Esophagus squamous epithelium (tissue), 4 donors: Measurements from ENCODE around the gene SIMC1.
"Not testable (repeated sequence)": the region's sequence is repeated elsewhere in the genome, so short reads cannot be mapped to it uniquely, and the experiment has no call there.

ENCODE experiments used
- POLR2A ChIP-seq, 4 donors: fragments of 450-650 bp; IDR thresholded peaks; one replicate each; pipeline ENCODE4 v1.6.1; 2017; ENCODE audit warnings: antibody characterized with exemption in 4 of 4, mild to moderate bottlenecking in 4 of 4, moderate library complexity in 3 of 4
- TF ChIP-seq, protein P1 (sequence below), 6 experiments: fragments of 450-650 bp in 4 of 6; fragments of 200-600 bp in 2 of 6; sonication (generic) in 2 of 6; IDR thresholded peaks; one replicate each; pipeline ENCODE4 v1.5.1; 2016 to 2019; ENCODE audit warnings: antibody characterized with exemption in 6 of 6, mild to moderate bottlenecking in 4 of 6, moderate library complexity in 4 of 6

DNA sequence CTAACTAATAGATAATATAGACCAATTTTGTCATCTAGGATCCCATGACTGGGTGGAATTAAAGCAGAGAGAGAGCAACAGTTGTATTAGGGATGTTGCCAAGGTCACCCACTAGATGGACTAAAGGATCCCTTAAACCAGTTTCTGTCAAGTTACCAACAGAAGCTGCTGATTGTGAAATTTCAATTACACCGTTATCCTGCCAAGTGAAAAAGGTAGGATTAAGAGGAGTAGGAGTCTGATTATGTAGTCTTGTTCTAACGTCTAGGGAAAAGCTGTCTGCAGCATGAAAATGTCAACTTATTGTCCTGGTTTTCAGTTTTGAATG, 15.8 kb downstream of the SIMC1 start:
- not testable (repeated sequence) for TF ChIP-seq POLR2A (IDR thresholded peaks at IDR 0.05)
- TF ChIP-seq, protein P1, sequence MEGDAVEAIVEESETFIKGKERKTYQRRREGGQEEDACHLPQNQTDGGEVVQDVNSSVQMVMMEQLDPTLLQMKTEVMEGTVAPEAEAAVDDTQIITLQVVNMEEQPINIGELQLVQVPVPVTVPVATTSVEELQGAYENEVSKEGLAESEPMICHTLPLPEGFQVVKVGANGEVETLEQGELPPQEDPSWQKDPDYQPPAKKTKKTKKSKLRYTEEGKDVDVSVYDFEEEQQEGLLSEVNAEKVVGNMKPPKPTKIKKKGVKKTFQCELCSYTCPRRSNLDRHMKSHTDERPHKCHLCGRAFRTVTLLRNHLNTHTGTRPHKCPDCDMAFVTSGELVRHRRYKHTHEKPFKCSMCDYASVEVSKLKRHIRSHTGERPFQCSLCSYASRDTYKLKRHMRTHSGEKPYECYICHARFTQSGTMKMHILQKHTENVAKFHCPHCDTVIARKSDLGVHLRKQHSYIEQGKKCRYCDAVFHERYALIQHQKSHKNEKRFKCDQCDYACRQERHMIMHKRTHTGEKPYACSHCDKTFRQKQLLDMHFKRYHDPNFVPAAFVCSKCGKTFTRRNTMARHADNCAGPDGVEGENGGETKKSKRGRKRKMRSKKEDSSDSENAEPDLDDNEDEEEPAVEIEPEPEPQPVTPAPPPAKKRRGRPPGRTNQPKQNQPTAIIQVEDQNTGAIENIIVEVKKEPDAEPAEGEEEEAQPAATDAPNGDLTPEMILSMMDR (IDR thresholded peaks at IDR 0.05), result not testable (repeated sequence)
